Astrocyte of the spinal cord (primary cell): ENCODE results near the gene PRR20C.
"Not testable (repeated sequence)": the region's sequence is repeated elsewhere in the genome, so short reads cannot be mapped to it uniquely, and the experiment has no call there.

Source experiments
- DNase-seq: peaks from one replicate; pipeline ENCODE4 v3.0.0; 2011; ENCODE audit warnings: low read depth, low spot score
- H3K4me3 ChIP-seq: 2 replicates; pipeline ENCODE4 v1.5.1; 2011; ENCODE audit warnings: low read depth, mild to moderate bottlenecking, low read length, moderate library complexity
- CTCF ChIP-seq: IDR thresholded peaks from 2 replicates; pipeline ENCODE4 v1.5.1; 2012; ENCODE audit warnings: low read depth, mild to moderate bottlenecking, low read length, inconsistent platforms
- in situ Hi-C: cut with HindIII; loops from 2 replicates; pipeline ENCODE4 v1.10.0; 2017; ENCODE audit warnings: low sequenced_read_pairs

The PRR20C gene

DNA sequence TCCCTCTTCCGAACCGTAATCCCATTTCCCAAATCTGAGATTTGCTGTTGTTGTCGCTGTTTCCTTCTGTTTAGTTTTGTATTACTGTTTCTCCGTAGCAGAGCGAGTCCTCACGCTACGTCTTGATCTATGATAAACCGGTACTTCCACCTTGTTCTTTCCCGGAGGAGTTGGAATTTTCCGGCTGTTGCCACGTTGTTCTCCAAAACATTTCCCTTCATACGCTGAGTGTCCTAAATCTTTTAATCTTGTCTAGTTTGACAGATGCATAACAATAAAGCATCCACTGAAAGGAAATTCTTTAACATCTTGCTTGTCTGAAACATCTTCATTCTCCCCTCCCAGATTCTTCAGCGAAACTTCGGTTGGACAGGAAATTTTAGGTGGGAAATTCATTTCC is 5.8 kb upstream of the PRR20C start:
- in situ Hi-C loops, H3K4me3 ChIP-seq, DNase-seq: not testable (repeated sequence)

DNA sequence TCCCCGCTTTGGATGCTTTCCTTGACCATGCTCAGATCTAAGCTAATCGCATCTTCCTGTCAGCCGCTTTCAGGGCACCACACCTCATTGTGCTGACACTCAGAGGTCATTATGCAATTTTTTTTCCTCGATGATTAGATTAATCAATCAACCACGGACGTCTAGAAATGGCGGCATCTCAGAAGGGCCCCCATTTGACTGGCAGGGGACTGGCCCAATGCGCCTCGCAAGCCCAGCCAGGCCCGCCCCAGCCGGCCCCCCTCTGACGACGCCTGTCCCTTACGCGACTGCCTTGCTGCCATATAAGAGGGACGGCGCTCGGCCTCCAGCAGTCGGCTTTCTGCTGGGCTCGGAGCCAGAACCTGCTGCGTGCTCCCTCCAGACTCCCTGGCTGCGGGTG is 6.5 kb downstream of the PRR20C start, which contains the start of gene PRR20D:
PRR20D (plus strand) TSS at position 301 of the 400 bp plus-strand sequence. CDS start 387 bp downstream, outside the sequence.
- not testable (repeated sequence) for H3K4me3 ChIP-seq

DNA sequence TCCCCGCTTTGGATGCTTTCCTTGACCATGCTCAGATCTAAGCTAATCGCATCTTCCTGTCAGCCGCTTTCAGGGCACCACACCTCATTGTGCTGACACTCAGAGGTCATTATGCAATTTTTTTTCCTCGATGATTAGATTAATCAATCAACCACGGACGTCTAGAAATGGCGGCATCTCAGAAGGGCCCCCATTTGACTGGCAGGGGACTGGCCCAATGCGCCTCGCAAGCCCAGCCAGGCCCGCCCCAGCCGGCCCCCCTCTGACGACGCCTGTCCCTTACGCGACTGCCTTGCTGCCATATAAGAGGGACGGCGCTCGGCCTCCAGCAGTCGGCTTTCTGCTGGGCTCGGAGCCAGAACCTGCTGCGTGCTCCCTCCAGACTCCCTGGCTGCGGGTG is 13.0 kb downstream of the PRR20C start, which contains the start of gene PRR20E:
PRR20E (plus strand) TSS at position 301 of the 400 bp plus-strand sequence. CDS start 387 bp downstream, outside the sequence.
- in situ Hi-C loops, H3K4me3 ChIP-seq, DNase-seq: not testable (repeated sequence)

More for the DNA sequence above, 6.5 kb downstream of the PRR20C start, which contains the start of gene PRR20D:
- DNase-seq, in situ Hi-C loops: not testable (repeated sequence)

DNA sequence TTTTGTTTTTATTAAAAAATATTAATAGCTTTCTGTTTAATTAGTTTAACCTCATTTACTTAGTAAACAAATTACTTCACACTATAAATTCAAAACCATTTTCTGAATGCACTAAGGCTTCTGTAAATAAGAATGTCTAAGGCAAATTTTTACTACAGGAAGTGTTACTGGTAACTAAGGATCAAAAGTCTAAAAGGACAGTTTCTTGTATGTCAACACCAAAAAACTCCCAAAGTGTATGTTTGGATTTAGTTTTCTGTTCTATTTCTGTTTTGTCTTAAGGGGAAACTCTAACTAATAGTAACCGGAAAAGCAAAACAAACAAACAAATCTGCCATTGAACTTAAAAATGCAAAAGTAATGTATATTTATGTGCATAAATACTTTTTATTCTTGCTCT is 37.8 kb downstream of the PRR20C start:
- in situ Hi-C loops: no loop called here
- DNase-seq: no peak
- no peak for TF ChIP-seq CTCF
- no peak overlapping the region for H3K4me3 ChIP-seq
